ENCODE results near the gene ISCU. TPM values are rescaled to one million over a fixed set of nuclear protein-coding genes. Genes with fewer than 3 reads are reported as not detected.

Gene ISCU
- total and polyA plus RNA-seq, 8 donors, result 78.0 to 147 (median 84.6) TPM

GRCh38 chr12:108592033-108592909 lies 29.9 kb downstream of the ISCU start:
- Histone ChIP-seq H3K4me3 (no peak overlapping the region), H3K27ac (no peak overlapping the region), H3K27me3 (peaks cover 0 to 13% of the 10 kb centered on the region in 2 donors), H3K4me1 (no peaks in the 10 kb centered on the region), H3K9me3 (no peaks in the 10 kb centered on the region), H3K36me3 (no peaks in the 10 kb centered on the region)
- DNase-seq (no peak), ATAC-seq (no peak)
- intact Hi-C loops (cut with DNase I), result no loop called here
- TF ChIP-seq CTCF (IDR thresholded peaks at IDR 0.05), result no peak

- TF ChIP-seq CTCF (IDR thresholded peaks at IDR 0.05), result no peak
Observed at GRCh38 chr12:108594323-108594903, 32.0 kb downstream of the ISCU start.

GRCh38 chr12:108594960-108595710 lies 32.7 kb downstream of the ISCU start:
- no peak overlapping the region for H3K4me3 ChIP-seq
- H3K9me3 ChIP-seq, result no peaks in the 10 kb centered on the region
- no peaks in the 10 kb centered on the region for H3K4me1 ChIP-seq
- H3K36me3 ChIP-seq, result no peaks in the 10 kb centered on the region
- TF ChIP-seq CTCF (IDR thresholded peaks at IDR 0.05), result no peak
- ATAC-seq (no peak), DNase-seq (no peak)
- peaks cover 0 to 3% of the 10 kb centered on the region in 2 donors for H3K27me3 ChIP-seq
- intact Hi-C loops (cut with DNase I), result no loop called here
- H3K27ac ChIP-seq, result no peak overlapping the region

More at GRCh38 chr12:108594323-108594903, 32.0 kb downstream of the ISCU start:
- peaks cover 0 to 9% of the 10 kb centered on the region in 2 donors for H3K27me3 ChIP-seq
- no peaks in the 10 kb centered on the region for H3K4me1 ChIP-seq
- H3K36me3 ChIP-seq, result no peaks in the 10 kb centered on the region
- ATAC-seq, result no peak
- H3K4me3 ChIP-seq, result no peak overlapping the region
- H3K9me3 ChIP-seq, result no peaks in the 10 kb centered on the region
- H3K27ac ChIP-seq, result no peak overlapping the region
- DNase-seq, result no peak
- intact Hi-C loops (cut with DNase I), result no loop called here

DNA sequence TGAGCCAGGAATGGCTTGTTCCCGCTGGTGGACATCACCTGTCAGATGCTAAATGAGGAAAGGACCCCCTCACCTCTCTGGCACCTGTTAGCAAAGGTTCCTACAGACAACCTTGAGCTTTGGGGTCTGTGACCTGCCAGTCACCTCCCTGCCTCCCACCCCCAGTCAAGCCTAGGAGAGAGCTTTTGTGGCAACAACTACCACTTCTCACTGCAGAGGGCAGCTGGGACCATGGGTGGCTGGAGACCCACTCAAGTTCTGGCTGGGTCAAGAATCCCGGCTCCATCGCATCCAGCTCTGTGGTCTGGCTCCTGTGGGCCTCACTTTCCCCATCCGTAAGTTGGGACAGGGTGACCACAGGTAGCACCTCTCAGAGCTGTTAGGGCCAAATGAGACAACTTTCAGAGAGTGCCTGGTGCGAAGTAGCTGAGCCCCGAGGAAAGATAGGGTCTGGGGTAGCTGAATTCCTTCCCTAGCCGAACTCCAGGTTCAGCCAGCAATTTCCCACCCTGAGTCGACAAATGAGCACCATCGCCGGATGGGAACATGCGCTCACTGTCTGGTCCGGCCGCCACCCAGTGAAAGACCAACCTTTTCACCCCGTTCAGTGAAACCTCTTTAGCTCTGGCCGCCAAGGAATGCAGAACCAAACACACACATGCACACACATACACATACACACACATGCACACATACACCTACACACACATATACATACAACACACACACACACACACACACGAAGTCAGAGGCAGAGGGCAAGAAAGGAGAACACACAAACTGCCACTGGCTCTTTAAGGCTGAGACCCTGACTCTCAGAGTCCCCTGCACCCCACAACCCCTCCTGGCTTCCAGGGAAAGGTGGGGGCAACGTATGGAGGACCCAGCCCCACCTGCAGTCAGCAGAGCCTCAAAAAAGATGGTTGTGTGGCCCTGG lies 33.6 kb downstream of the ISCU start:
- H3K27me3 ChIP-seq, result peaks cover 0 to 3% of the 10 kb centered on the region in 2 donors
- no peaks in the 10 kb centered on the region for H3K4me1 ChIP-seq
- TF ChIP-seq CTCF (IDR thresholded peaks at IDR 0.05), result no peak
- H3K36me3 ChIP-seq, result no peaks in the 10 kb centered on the region
- ATAC-seq (no peak), DNase-seq (no peak)
- peak overlapping the region in 1 of 2 donors; percentile 8 for H3K27ac ChIP-seq
- no peaks in the 10 kb centered on the region for H3K9me3 ChIP-seq
- intact Hi-C loops (cut with DNase I), result no loop called here
- H3K4me3 ChIP-seq, result peak overlapping the region; percentile 30 to 34

Measured in left lung (tissue), 10 donors.